H9 (cell line): ENCODE results near the gene GAL3ST2. TPM values are rescaled to one million over a fixed set of nuclear protein-coding genes. Genes with fewer than 3 reads are reported as not detected.
"Not testable (repeated sequence)": the region's sequence is repeated elsewhere in the genome, so short reads cannot be mapped to it uniquely, and the experiment has no call there.

Experiments
- DNase-seq: peaks from one replicate; pipeline ENCODE4 v3.0.0-alpha.2; 2017
- H2AFZ ChIP-seq: one replicate; pipeline ENCODE4 v1.6.1; 2013; ENCODE audit warnings: mild to moderate bottlenecking, low read length, control low read depth, moderate library complexity
- H2AK5ac ChIP-seq: 2 replicates; pipeline ENCODE4 v1.6.1; 2013; ENCODE audit warnings: low read length, control low read depth, mixed read lengths; ENCODE audit not compliant: insufficient read length
- H2BK120ac ChIP-seq: one replicate; pipeline ENCODE4 v1.6.1; 2013; ENCODE audit warnings: low read depth, mild to moderate bottlenecking, low read length, control low read depth, inconsistent platforms; ENCODE audit not compliant: poor library complexity, severe bottlenecking
- H2BK12ac ChIP-seq: 2 replicates; pipeline ENCODE4 v1.6.1; 2013; ENCODE audit warnings: low read length, control low read depth, mixed read lengths, low read depth; ENCODE audit not compliant: insufficient read length
- H2BK15ac ChIP-seq: 2 replicates; pipeline ENCODE4 v1.6.1; 2013; ENCODE audit warnings: low read depth, low read length, control low read depth
- H2BK20ac ChIP-seq: one replicate; pipeline ENCODE4 v1.6.1; 2013; ENCODE audit warnings: low read depth, mild to moderate bottlenecking, low read length, control low read depth, inconsistent platforms; ENCODE audit not compliant: poor library complexity, severe bottlenecking
- H2BK5ac ChIP-seq: 2 replicates; pipeline ENCODE4 v1.6.1; 2013; ENCODE audit warnings: low read length, control low read depth, mixed read lengths; ENCODE audit not compliant: insufficient read length
- H3K14ac ChIP-seq: 2 replicates; pipeline ENCODE4 v1.6.1; 2013; ENCODE audit warnings: low read length, control low read depth; ENCODE audit not compliant: insufficient read depth
- H3K18ac ChIP-seq: 2 replicates; pipeline ENCODE4 v1.6.1; 2013; ENCODE audit warnings: low read depth, mild to moderate bottlenecking, mixed read lengths, low read length, control low read depth; ENCODE audit not compliant: insufficient read length
- H3K23ac ChIP-seq: 2 replicates; pipeline ENCODE4 v1.6.1; 2013; ENCODE audit warnings: low read length, control low read depth, mixed read lengths, low read depth; ENCODE audit not compliant: insufficient read length
- H3K23me2 ChIP-seq: 2 replicates; pipeline ENCODE4 v1.6.1; 2013; ENCODE audit warnings: low read depth, mild to moderate bottlenecking, mixed read lengths, low read length, control low read depth; ENCODE audit not compliant: insufficient read length, poor library complexity, severe bottlenecking
- H3K27ac ChIP-seq: 2 replicates; pipeline ENCODE4 v1.5.1; 2013; ENCODE audit warnings: low read length, control low read depth, mixed read lengths, low read depth; ENCODE audit not compliant: insufficient read length
- H3K27me3 ChIP-seq: 2 replicates; pipeline ENCODE4 v1.6.1; 2013; ENCODE audit warnings: low read length, control low read depth, inconsistent platforms; ENCODE audit not compliant: insufficient read depth
- H3K4ac ChIP-seq: 2 replicates; pipeline ENCODE4 v1.6.1; 2013; ENCODE audit warnings: low read depth, mild to moderate bottlenecking, control low read depth, inconsistent platforms, low read length, moderate library complexity
- H3K4me1 ChIP-seq: 2 replicates; pipeline ENCODE4 v1.6.1; 2013; ENCODE audit warnings: low read length, control low read depth, inconsistent platforms; ENCODE audit not compliant: insufficient read depth
- H3K4me2 ChIP-seq: 2 replicates; pipeline ENCODE4 v1.6.1; 2013; ENCODE audit warnings: low read length, control low read depth, mixed read lengths; ENCODE audit not compliant: insufficient read length, insufficient read depth
- H3K56ac ChIP-seq: 2 replicates; pipeline ENCODE4 v1.6.1; 2013; ENCODE audit warnings: low read depth, mild to moderate bottlenecking, mixed read lengths, low read length, control low read depth; ENCODE audit not compliant: insufficient read length
- H3K79me1 ChIP-seq: 2 replicates; pipeline ENCODE4 v1.6.1; 2013; ENCODE audit warnings: low read depth, mild to moderate bottlenecking, moderate library complexity, low read length, control low read depth, inconsistent platforms; ENCODE audit not compliant: insufficient read depth, poor library complexity, severe bottlenecking
- H3K79me2 ChIP-seq: 2 replicates; pipeline ENCODE4 v1.6.1; 2013; ENCODE audit warnings: low read length, control low read depth, inconsistent platforms; ENCODE audit not compliant: insufficient read depth
- H3K9ac ChIP-seq: 2 replicates; pipeline ENCODE4 v1.6.1; 2013; ENCODE audit warnings: low read length, control low read depth, mixed read lengths; ENCODE audit not compliant: insufficient read length; ENCODE audit errors: extremely low read depth
- H3K9me3 ChIP-seq: one replicate; pipeline ENCODE4 v1.6.1; 2013; ENCODE audit warnings: low read depth, low read length, inconsistent platforms; ENCODE audit not compliant: control insufficient read depth
- H3T11ph ChIP-seq: one replicate; pipeline ENCODE4 v1.6.1; 2013; ENCODE audit warnings: mild to moderate bottlenecking, low read length, control low read depth, inconsistent platforms
- H4K20me1 ChIP-seq: one replicate; pipeline ENCODE4 v1.6.1; 2013; ENCODE audit not compliant: control insufficient read depth, insufficient read length, insufficient read depth
- H4K5ac ChIP-seq: 2 replicates; pipeline ENCODE4 v1.6.1; 2013; ENCODE audit warnings: low read depth, mild to moderate bottlenecking, mixed read lengths, low read length, control low read depth; ENCODE audit not compliant: insufficient read length
- H4K8ac ChIP-seq: replicated peaks from 2 replicates; pipeline ENCODE4 v1.6.1; 2013; ENCODE audit warnings: low read length, control low read depth, mixed read lengths, low read depth; ENCODE audit not compliant: insufficient read length
- H4K91ac ChIP-seq: 2 replicates; pipeline ENCODE4 v1.6.1; 2013; ENCODE audit warnings: low read depth, mild to moderate bottlenecking, moderate library complexity, mixed read lengths, low read length, control low read depth; ENCODE audit not compliant: insufficient read length
- H3K27ac Mint-ChIP-seq, 3 experiments: 2 replicates in 2 of 3; 3 replicates in 1 of 3; pipeline ENCODE4 v1.8.0; 2020 to 2021; ENCODE audit warnings: mixed read lengths in 3 of 3, mild to moderate bottlenecking in 1 of 3, moderate library complexity in 1 of 3
- H3K27me3 Mint-ChIP-seq: 2 replicates; pipeline ENCODE4 v1.8.0; 2021; ENCODE audit warnings: low read depth, mild to moderate bottlenecking, moderate library complexity, mixed read lengths
- H3K36me3 Mint-ChIP-seq, 3 experiments: 2 replicates in 2 of 3; 3 replicates in 1 of 3; pipeline ENCODE4 v1.8.0; 2020 to 2021; ENCODE audit warnings: low read depth in 3 of 3, mixed read lengths in 3 of 3; ENCODE audit not compliant: insufficient read depth in 1 of 3
- H3K4me1 Mint-ChIP-seq, 2 experiments: 2 replicates each; pipeline ENCODE4 v1.8.0; 2020; ENCODE audit warnings: mixed read lengths in 2 of 2
- H3K4me3 Mint-ChIP-seq, 2 experiments: 2 replicates in 1 of 2; 3 replicates in 1 of 2; pipeline ENCODE4 v1.8.0; 2020 to 2021; ENCODE audit warnings: mild to moderate bottlenecking in 2 of 2, mixed read lengths in 2 of 2, moderate library complexity in 1 of 2
- H3K9me3 Mint-ChIP-seq, 2 experiments: 2 replicates in 1 of 2; 3 replicates in 1 of 2; pipeline ENCODE4 v1.8.0; 2020; ENCODE audit warnings: mild to moderate bottlenecking in 2 of 2, mixed read lengths in 2 of 2, moderate library complexity in 1 of 2
- CTCF ChIP-seq: fragments of 200-600 bp; sonication (generic); conservative IDR thresholded peaks from 3 replicates; pipeline ENCODE4 v1.8.0; 2021; ENCODE audit warnings: antibody characterized with exemption, mild to moderate bottlenecking
- WGBS: extraction: QIAGEN DNeasy Blood & Tissue Kit; methylation state at CpG from one replicate; pipeline ENCODE4 v1.1.7; 2013; ENCODE audit warnings: missing lambda C conversion rate, low lambda C conversion rate, mixed read lengths; ENCODE audit not compliant: insufficient read length; ENCODE audit errors: extremely low coverage; 5-methylcytosine and 5-hydroxymethylcytosine counted together
- total RNA-seq: library from RNA; stranded (reverse); gene quantifications from 2 replicates; pipeline ENCODE4 v1.2.1, GENCODE V29; 2021

Gene GAL3ST2
- total RNA-seq, 1 experiment from 2014 or later, result 0.33 TPM

DNA sequence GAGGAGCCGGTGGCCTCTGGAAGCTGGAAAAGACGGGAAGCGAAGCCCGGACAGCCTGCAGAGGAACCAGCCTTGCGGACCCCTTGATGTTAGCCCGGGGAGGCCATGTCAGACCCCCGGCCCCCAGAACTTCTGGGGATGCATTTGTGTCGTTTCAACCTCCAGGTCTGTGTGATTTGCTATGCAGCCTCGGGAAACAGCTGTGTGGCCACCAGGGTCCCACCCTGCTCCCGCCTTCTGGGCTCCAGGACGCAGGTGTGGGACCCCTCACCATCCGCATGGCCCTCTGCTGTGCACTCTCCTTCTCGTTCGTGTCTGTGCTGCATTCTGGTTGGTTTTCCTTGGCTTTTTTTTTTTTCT is 45.6 kb downstream of the GAL3ST2 start:
- Histone ChIP-seq H4K8ac (no peak overlapping the region), H4K5ac (no peak overlapping the region), H2AFZ (no peak overlapping the region), H2BK120ac (no peak overlapping the region), H2BK12ac (no peak overlapping the region), H4K91ac (no peak overlapping the region), H3K9me3 (no peaks in the 10 kb centered on the region), H2AK5ac (no peak overlapping the region), H3K79me1 (no peaks in the 10 kb centered on the region), H2BK5ac (no peak overlapping the region), H3K18ac (no peak overlapping the region), H3K14ac (no peak overlapping the region; the same call in 1 of the 2 replicates), H3K27ac (no peak overlapping the region), H3K27me3 (no peaks in the 10 kb centered on the region), H3K56ac (no peak overlapping the region), H3K4me2 (no peak overlapping the region), H3K79me2 (no peaks in the 10 kb centered on the region), H2BK15ac (no peak overlapping the region), H3K23me2 (no peaks in the 10 kb centered on the region), H2BK20ac (no peak overlapping the region), H3T11ph (no peak overlapping the region), H3K4me1 (no peaks in the 10 kb centered on the region), H3K23ac (no peak overlapping the region), H3K9ac (no peak overlapping the region), H4K20me1 (no peaks in the 10 kb centered on the region), H3K4ac (no peak overlapping the region)
- Mint-ChIP-seq H3K27me3 (peaks cover 33% of the 10 kb centered on the region), H3K4me3 (no peak overlapping the region), H3K36me3 (peaks cover 0 to 5% (median 4%) of the 10 kb centered on the region in 3 experiments; a peak in 5 of 7 replicates), H3K9me3 (peaks cover 17 to 21% of the 10 kb centered on the region in 2 experiments), H3K4me1 (peaks cover 6 to 24% of the 10 kb centered on the region in 2 experiments), H3K27ac (no peak overlapping the region)
- no CpG with 5 or more reads among the region's 14 CpGs for WGBS
- no peak for TF ChIP-seq CTCF
- no peak for DNase-seq

DNA sequence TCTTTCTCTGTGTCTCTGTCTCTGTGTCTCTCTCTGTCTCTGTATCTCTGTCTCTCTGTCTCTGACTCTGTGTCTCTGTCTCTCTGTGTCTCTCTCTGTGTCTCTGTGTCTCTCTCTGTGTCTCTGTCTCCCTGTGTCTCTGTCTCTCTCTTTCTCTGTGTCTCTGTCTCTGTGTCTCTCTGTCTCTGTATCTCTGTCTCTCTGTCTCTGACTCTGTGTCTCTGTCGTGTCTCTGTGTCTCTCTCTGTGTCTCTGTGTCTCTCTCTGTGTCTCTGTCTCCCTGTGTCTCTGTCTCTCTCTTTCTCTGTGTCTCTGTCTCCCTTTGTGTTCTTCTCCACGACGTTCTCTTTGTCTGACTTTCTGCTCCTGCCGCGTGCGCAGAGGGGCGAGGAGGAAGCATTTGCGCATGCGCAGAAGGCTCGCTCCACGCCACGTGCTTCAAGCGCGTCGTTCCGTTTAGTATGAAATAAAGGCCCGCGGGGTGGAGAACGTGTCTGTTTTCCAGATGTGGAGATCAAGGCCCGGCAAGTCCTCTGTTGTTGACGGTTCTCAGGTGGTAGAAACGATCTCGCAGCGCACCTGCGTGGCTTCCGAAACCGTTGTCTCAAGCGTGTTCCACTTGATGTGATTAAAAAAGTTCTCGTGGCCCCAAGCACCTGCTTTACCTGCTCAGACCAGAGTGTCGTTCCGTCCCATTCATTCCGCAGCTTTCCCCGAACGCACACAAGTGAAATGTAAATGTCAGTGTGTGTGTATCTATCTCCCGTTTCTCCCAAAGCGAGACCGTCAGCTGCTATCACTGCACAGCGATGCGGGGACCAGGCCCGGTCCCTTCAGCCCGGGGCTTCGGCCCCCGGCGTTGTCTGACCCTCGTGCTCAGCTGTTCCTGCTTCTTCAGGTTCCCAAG is 47.2 kb downstream of the GAL3ST2 start:
- not testable (repeated sequence) for H3K18ac ChIP-seq, H4K8ac ChIP-seq, H2BK120ac ChIP-seq, H3K27ac ChIP-seq, H4K20me1 ChIP-seq, H3K79me1 ChIP-seq, H3K23ac ChIP-seq, H3K4me2 ChIP-seq, H2BK20ac ChIP-seq, H3K4ac ChIP-seq, H2BK15ac ChIP-seq, H2BK12ac ChIP-seq, H3K56ac ChIP-seq, H3K9me3 ChIP-seq, H3K79me2 ChIP-seq, H4K5ac ChIP-seq, H3K9ac ChIP-seq, H2AK5ac ChIP-seq, H3T11ph ChIP-seq, H3K4me1 ChIP-seq, H2AFZ ChIP-seq, H3K36me3 Mint-ChIP-seq, H3K23me2 ChIP-seq, H3K27me3 ChIP-seq, H4K91ac ChIP-seq, H2BK5ac ChIP-seq, H3K14ac ChIP-seq
- peaks cover 29 to 31% of the 10 kb centered on the region in 2 experiments for H3K9me3 Mint-ChIP-seq
- peaks cover 41% of the 10 kb centered on the region for H3K27me3 Mint-ChIP-seq
- peak; percentile 29 for DNase-seq
- peak overlapping the region in 1 of 2 experiments; percentile 55; a peak in 2 of 5 replicates for H3K4me3 Mint-ChIP-seq
- H3K4me1 Mint-ChIP-seq, result peaks cover 6 to 24% of the 10 kb centered on the region in 2 experiments
- H3K27ac Mint-ChIP-seq, result peak overlapping the region in 2 of 3 experiments; percentile 1 to 33; a peak in 2 of 7 replicates
- WGBS, result no CpG with 5 or more reads among the region's 45 CpGs
